NCI-H748 treated with DMSO at 0.1 percent for 48 hours (cell line): Measurements from ENCODE around the gene ATXN1.

Source experiments
- DNase-seq: peaks from one replicate; lab custom pipeline; 2025; lab: John Stamatoyannopoulos, UW

Gene ATXN1

GRCh38 chr6:16332175-16332542 is 429.1 kb downstream of the ATXN1 start:
- DNase-seq, result peak; percentile 91

GRCh38 chr6:16331384-16332174 is 429.7 kb downstream of the ATXN1 start:
- DNase-seq, result peak; percentile 79

- no peak for DNase-seq
Observed at GRCh38 chr6:16329233-16329632, 432.0 kb downstream of the ATXN1 start.

GRCh38 chr6:16327777-16328325 is 433.4 kb downstream of the ATXN1 start:
- DNase-seq, result no peak

- DNase-seq, result no peak
Observed at GRCh38 chr6:16326971-16327776, 434.1 kb downstream of the ATXN1 start.

GRCh38 chr6:16326531-16326930 is 434.7 kb downstream of the ATXN1 start:
- no peak for DNase-seq

- DNase-seq, result no peak
Observed at GRCh38 chr6:16324606-16325225, 436.5 kb downstream of the ATXN1 start.

GRCh38 chr6:16324184-16324583 is 437.1 kb downstream of the ATXN1 start:
- no peak for DNase-seq

GRCh38 chr6:16322666-16323312 is 438.5 kb downstream of the ATXN1 start:
- DNase-seq, result no peak

- DNase-seq, result no peak
Observed at GRCh38 chr6:16321826-16322225, 439.4 kb downstream of the ATXN1 start.

- no peak for DNase-seq
Observed at GRCh38 chr6:16321341-16321710, 439.9 kb downstream of the ATXN1 start.

GRCh38 chr6:16320533-16321340 is 440.5 kb downstream of the ATXN1 start:
- DNase-seq, result no peak

- no peak for DNase-seq
Observed at GRCh38 chr6:16319813-16320532, 441.3 kb downstream of the ATXN1 start.

GRCh38 chr6:16318953-16319720 is 442.1 kb downstream of the ATXN1 start:
- DNase-seq, result no peak

GRCh38 chr6:16318538-16318937 is 442.7 kb downstream of the ATXN1 start:
- DNase-seq, result no peak

GRCh38 chr6:16316741-16317251 is 444.5 kb downstream of the ATXN1 start:
- DNase-seq, result peak; percentile 51

- DNase-seq, result no peak
Observed at GRCh38 chr6:16314296-16314695, 447.0 kb downstream of the ATXN1 start.

- DNase-seq, result no peak
Observed at GRCh38 chr6:16313732-16314131, 447.5 kb downstream of the ATXN1 start.

- DNase-seq, result no peak
Observed at GRCh38 chr6:16311763-16312162, 449.5 kb downstream of the ATXN1 start.

GRCh38 chr6:16306334-16306733 is 454.9 kb downstream of the ATXN1 start:
- DNase-seq, result no peak
